ENCODE results near the gene CYP27A1.
A peak's percentile ranks its signal among the peaks of the same experiment; 100 is the strongest.

CYP27A1 gene

GRCh38 chr2:218788529-218789255 lies 6.7 kb downstream of the CYP27A1 start (continued):
- peak; percentile 39; the same call in 1 of the 2 replicates for TF ChIP-seq PATZ1 (CRISPR knock-in tag; IDR thresholded peaks at IDR 0.05; ENCODE audit: borderline replicate concordance)

- TF ChIP-seq ISL1 (CRISPR knock-in tag; IDR thresholded peaks at IDR 0.05), result no peak
- TF ChIP-seq ZNF70 (CRISPR knock-in tag; IDR thresholded peaks at IDR 0.05), result no peak
- no peak for ATAC-seq
These were observed 10.5 kb downstream of the CYP27A1 start for GRCh38 chr2:218792433-218792832.

GRCh38 chr2:218796691-218797090 lies 14.7 kb downstream of the CYP27A1 start:
- no peak for ATAC-seq
- TF ChIP-seq CSDC2 (CRISPR knock-in tag; IDR thresholded peaks at IDR 0.05) (no peak), CSRNP3 (CRISPR knock-in tag; IDR thresholded peaks at IDR 0.05) (no peak), CREB5 (CRISPR knock-in tag; IDR thresholded peaks at IDR 0.05; ENCODE audit: low read depth) (no peak), SNAI2 (CRISPR knock-in tag; IDR thresholded peaks at IDR 0.05) (no peak), ARNTL (CRISPR knock-in tag; IDR thresholded peaks at IDR 0.05; ENCODE audit: borderline replicate concordance, low read depth) (no peak), TOX (CRISPR knock-in tag; IDR thresholded peaks at IDR 0.05; ENCODE audit: borderline replicate concordance) (no peak), ZNF565 (CRISPR knock-in tag; conservative IDR thresholded peaks at IDR 0.05; ENCODE audit: low read depth) (no peak), ZFP30 (CRISPR knock-in tag; IDR thresholded peaks at IDR 0.05) (no peak), ESRRG (CRISPR knock-in tag; IDR thresholded peaks at IDR 0.05) (no peak), ISL1 (CRISPR knock-in tag; IDR thresholded peaks at IDR 0.05) (no peak)

GRCh38 chr2:218798767-218799504 lies 17.0 kb downstream of the CYP27A1 start:
- ATAC-seq, result no peak
- TF ChIP-seq TOX (CRISPR knock-in tag; IDR thresholded peaks at IDR 0.05; ENCODE audit: borderline replicate concordance) (no peak), CSRNP3 (CRISPR knock-in tag; IDR thresholded peaks at IDR 0.05) (no peak), ZNF565 (CRISPR knock-in tag; conservative IDR thresholded peaks at IDR 0.05; ENCODE audit: low read depth) (no peak), PATZ1 (CRISPR knock-in tag; IDR thresholded peaks at IDR 0.05; ENCODE audit: borderline replicate concordance) (no peak), ZNF70 (CRISPR knock-in tag; IDR thresholded peaks at IDR 0.05) (no peak), CREB5 (CRISPR knock-in tag; IDR thresholded peaks at IDR 0.05; ENCODE audit: low read depth) (no peak), ZC3H10 (CRISPR knock-in tag; IDR thresholded peaks at IDR 0.05) (no peak), TSHZ2 (CRISPR knock-in tag; IDR thresholded peaks at IDR 0.05) (no peak), ZFP30 (CRISPR knock-in tag; IDR thresholded peaks at IDR 0.05) (no peak), POU6F1 (CRISPR knock-in tag; IDR thresholded peaks at IDR 0.05; ENCODE audit: borderline replicate concordance, low read depth) (no peak), BACH2 (CRISPR knock-in tag; IDR thresholded peaks at IDR 0.05; ENCODE audit: borderline replicate concordance) (no peak), SNAI2 (CRISPR knock-in tag; IDR thresholded peaks at IDR 0.05) (no peak), RARB (CRISPR knock-in tag; IDR thresholded peaks at IDR 0.05) (no peak), ZFP3 (CRISPR knock-in tag; IDR thresholded peaks at IDR 0.05) (no peak), ARNTL (CRISPR knock-in tag; IDR thresholded peaks at IDR 0.05; ENCODE audit: borderline replicate concordance, low read depth) (no peak), ESRRG (CRISPR knock-in tag; IDR thresholded peaks at IDR 0.05) (no peak)

Measured in SK-N-SH treated with all-trans-retinoic acid at 6 μM for 48 hours (cell line).